ENCODE results near the gene DEDD. TPM values are rescaled to one million over a fixed set of nuclear protein-coding genes. Genes with fewer than 3 reads are reported as not detected.

The DEDD gene
- total and polyA plus RNA-seq, 10 of the 15 experiments (the other 5 are each of a cell fraction or from before 2014, with no cell fraction given), result 13.6 to 33.9 (median 30.3) TPM

DNA sequence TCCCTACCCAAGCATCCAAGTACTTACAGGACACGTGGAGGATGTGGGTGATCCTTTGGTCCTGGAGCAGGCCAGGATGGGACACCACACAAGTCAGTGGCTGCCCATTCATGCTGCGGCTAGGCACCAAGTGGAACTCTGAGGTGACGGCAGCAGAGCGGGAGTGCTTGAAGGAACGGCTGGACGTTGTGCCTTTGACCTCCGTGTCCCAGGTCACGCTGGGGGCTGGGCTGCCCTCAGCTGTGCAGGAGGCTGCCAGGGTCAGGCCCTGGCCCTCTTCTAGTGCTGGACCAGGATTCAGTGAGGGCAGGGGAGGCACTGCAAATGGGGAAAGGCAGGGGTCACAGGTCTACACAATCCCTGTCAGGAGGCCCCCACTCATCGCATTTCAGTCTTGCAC, 55.0 kb downstream of the DEDD start:
- TF ChIP-seq NFYB (IDR thresholded peaks at IDR 0.05; ENCODE audit: insufficient read depth, low read depth, low read length) (no peak), ZNF207 (IDR thresholded peaks at IDR 0.05; ENCODE audit: borderline replicate concordance) (no peak), NR2C2 (IDR thresholded peaks at IDR 0.05; ENCODE audit: borderline replicate concordance, control insufficient read depth, insufficient read length, low read depth) (no peak), FOXM1 (IDR thresholded peaks at IDR 0.05; ENCODE audit: low read depth, low read length) (no peak), BACH1 (IDR thresholded peaks at IDR 0.05; ENCODE audit: borderline replicate concordance) (no peak), TAF1 (IDR thresholded peaks at IDR 0.05; ENCODE audit: borderline replicate concordance, low read depth, low read length) (no peak), RELA (IDR thresholded peaks at IDR 0.05; ENCODE audit: borderline replicate concordance, partially characterized antibody) (no peak), HDAC2 (IDR thresholded peaks at IDR 0.05) (no peak), STAT1 (conservative IDR thresholded peaks at IDR 0.05) (no peak), CEBPB (IDR thresholded peaks at IDR 0.05; ENCODE audit: borderline replicate concordance in 1 of 2, low read depth in 2 of 2, low read length in 2 of 2) (no peak), SP1 (IDR thresholded peaks at IDR 0.05; ENCODE audit: low read depth, low read length) (no peak)
- TF ChIP-seq, protein P1, sequence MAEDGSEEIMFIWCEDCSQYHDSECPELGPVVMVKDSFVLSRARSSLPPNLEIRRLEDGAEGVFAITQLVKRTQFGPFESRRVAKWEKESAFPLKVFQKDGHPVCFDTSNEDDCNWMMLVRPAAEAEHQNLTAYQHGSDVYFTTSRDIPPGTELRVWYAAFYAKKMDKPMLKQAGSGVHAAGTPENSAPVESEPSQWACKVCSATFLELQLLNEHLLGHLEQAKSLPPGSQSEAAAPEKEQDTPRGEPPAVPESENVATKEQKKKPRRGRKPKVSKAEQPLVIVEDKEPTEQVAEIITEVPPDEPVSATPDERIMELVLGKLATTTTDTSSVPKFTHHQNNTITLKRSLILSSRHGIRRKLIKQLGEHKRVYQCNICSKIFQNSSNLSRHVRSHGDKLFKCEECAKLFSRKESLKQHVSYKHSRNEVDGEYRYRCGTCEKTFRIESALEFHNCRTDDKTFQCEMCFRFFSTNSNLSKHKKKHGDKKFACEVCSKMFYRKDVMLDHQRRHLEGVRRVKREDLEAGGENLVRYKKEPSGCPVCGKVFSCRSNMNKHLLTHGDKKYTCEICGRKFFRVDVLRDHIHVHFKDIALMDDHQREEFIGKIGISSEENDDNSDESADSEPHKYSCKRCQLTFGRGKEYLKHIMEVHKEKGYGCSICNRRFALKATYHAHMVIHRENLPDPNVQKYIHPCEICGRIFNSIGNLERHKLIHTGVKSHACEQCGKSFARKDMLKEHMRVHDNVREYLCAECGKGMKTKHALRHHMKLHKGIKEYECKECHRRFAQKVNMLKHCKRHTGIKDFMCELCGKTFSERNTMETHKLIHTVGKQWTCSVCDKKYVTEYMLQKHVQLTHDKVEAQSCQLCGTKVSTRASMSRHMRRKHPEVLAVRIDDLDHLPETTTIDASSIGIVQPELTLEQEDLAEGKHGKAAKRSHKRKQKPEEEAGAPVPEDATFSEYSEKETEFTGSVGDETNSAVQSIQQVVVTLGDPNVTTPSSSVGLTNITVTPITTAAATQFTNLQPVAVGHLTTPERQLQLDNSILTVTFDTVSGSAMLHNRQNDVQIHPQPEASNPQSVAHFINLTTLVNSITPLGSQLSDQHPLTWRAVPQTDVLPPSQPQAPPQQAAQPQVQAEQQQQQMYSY (CRISPR knock-in tag; IDR thresholded peaks at IDR 0.05), result no peak
- TF ChIP-seq, protein P2, sequence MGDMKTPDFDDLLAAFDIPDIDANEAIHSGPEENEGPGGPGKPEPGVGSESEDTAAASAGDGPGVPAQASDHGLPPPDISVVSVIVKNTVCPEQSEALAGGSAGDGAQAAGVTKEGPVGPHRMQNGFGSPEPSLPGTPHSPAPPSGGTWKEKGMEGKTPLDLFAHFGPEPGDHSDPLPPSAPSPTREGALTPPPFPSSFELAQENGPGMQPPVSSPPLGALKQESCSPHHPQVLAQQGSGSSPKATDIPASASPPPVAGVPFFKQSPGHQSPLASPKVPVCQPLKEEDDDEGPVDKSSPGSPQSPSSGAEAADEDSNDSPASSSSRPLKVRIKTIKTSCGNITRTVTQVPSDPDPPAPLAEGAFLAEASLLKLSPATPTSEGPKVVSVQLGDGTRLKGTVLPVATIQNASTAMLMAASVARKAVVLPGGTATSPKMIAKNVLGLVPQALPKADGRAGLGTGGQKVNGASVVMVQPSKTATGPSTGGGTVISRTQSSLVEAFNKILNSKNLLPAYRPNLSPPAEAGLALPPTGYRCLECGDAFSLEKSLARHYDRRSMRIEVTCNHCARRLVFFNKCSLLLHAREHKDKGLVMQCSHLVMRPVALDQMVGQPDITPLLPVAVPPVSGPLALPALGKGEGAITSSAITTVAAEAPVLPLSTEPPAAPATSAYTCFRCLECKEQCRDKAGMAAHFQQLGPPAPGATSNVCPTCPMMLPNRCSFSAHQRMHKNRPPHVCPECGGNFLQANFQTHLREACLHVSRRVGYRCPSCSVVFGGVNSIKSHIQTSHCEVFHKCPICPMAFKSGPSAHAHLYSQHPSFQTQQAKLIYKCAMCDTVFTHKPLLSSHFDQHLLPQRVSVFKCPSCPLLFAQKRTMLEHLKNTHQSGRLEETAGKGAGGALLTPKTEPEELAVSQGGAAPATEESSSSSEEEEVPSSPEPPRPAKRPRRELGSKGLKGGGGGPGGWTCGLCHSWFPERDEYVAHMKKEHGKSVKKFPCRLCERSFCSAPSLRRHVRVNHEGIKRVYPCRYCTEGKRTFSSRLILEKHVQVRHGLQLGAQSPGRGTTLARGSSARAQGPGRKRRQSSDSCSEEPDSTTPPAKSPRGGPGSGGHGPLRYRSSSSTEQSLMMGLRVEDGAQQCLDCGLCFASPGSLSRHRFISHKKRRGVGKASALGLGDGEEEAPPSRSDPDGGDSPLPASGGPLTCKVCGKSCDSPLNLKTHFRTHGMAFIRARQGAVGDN (IDR thresholded peaks at IDR 0.05), result no peak
- TF ChIP-seq, protein P3, sequence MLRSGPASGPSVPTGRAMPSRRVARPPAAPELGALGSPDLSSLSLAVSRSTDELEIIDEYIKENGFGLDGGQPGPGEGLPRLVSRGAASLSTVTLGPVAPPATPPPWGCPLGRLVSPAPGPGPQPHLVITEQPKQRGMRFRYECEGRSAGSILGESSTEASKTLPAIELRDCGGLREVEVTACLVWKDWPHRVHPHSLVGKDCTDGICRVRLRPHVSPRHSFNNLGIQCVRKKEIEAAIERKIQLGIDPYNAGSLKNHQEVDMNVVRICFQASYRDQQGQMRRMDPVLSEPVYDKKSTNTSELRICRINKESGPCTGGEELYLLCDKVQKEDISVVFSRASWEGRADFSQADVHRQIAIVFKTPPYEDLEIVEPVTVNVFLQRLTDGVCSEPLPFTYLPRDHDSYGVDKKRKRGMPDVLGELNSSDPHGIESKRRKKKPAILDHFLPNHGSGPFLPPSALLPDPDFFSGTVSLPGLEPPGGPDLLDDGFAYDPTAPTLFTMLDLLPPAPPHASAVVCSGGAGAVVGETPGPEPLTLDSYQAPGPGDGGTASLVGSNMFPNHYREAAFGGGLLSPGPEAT (IDR thresholded peaks at IDR 0.05; ENCODE audit: low read depth), result no peak
- Histone ChIP-seq H3K4me1 (ENCODE audit: control insufficient read depth, insufficient read depth, low read length) (no peaks in the 10 kb centered on the region; the same call in 1 of the 2 replicates), H3K4me3 (no peak overlapping the region), H4K20me1 (ENCODE audit: control insufficient read depth, insufficient read depth) (no peaks in the 10 kb centered on the region), H3K27ac (ENCODE audit: control insufficient read depth, insufficient read depth) (no peak overlapping the region), H3K36me3 (ENCODE audit: control insufficient read depth in 2 of 2, insufficient read depth in 2 of 2, low read length in 1 of 2) (no peaks in the 10 kb centered on the region), H3K9ac (ENCODE audit: control insufficient read depth, insufficient read depth, low read length) (no peak overlapping the region), H3K4me2 (ENCODE audit: control insufficient read depth, insufficient read depth) (no peak overlapping the region), H3K9me3 (replicated peaks; ENCODE audit: control insufficient read depth, insufficient read depth, low read length) (no peaks in the 10 kb centered on the region), H3K79me2 (ENCODE audit: control insufficient read depth, insufficient read depth, low read length) (no peaks in the 10 kb centered on the region), H2AFZ (ENCODE audit: control insufficient read depth, low read depth, low read length) (no peak overlapping the region), H3K27me3 (replicated peaks in 1 of 2; ENCODE audit: control insufficient read depth in 2 of 2, insufficient read depth in 2 of 2, low read length in 1 of 2) (no peaks in the 10 kb centered on the region)
- 54% methylated on average over 9 of the region's 9 CpGs for WGBS (ENCODE audit: insufficient coverage, insufficient replicate concordance, low lambda C conversion rate, missing lambda C conversion rate)
- in situ Hi-C loops (cut with MboI), result no loop called here
- SMC1A ChIA-PET (ENCODE audit: uncharacterized antibody, unreplicated experiment), result no interaction called here
- ATAC-seq, result no peak
- intact Hi-C loops (cut with micrococcal nuclease; ENCODE audit: unreplicated experiment), result no loop called here
- RAD21 ChIA-PET (ENCODE audit: unreplicated experiment), result no interaction called here
- FAIRE-seq, result no peak
- CTCF ChIA-PET, result interaction anchor here (1.0 kb wide), 1 partner anchor 80 kb away, joined by 3 read pairs; no protein-coding TSS in a partner anchor
- POLR2A ChIA-PET, result no interaction called here
- BruUV-seq (replicated peaks), result no TSS peak
- DNase-seq (ENCODE audit: low read depth, low spot score), result no peak

Data from GM12878 (cell line).